ENCODE measurements around the gene XPNPEP2.
A peak's percentile ranks its signal among the peaks of the same experiment; 100 is the strongest.

Gene XPNPEP2

DNA sequence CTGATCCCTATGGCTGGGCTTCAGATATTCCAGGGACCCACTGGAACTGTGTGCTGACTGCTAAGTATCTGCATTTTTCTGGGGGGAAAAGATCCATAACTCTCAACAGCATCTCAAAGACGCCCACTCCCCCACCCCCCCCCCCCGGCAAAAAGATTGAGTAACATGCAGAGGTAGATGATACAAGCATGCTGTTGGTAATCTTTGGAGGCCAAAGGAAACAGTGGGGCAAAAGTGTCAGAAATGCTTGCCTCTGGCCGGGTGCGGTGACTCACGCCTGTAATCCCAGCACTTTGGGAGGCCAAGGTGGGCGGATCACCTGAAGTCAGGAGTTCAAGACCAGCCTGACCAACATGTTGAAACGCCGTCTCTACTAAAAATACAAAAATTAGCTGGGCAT lies 12.2 kb downstream of the XPNPEP2 start:
- no peak for DNase-seq (ENCODE audit: low spot score)

GRCh38 chrX:129754056-129755024 lies 15.6 kb downstream of the XPNPEP2 start:
- no peak for DNase-seq (ENCODE audit: low spot score)

DNA sequence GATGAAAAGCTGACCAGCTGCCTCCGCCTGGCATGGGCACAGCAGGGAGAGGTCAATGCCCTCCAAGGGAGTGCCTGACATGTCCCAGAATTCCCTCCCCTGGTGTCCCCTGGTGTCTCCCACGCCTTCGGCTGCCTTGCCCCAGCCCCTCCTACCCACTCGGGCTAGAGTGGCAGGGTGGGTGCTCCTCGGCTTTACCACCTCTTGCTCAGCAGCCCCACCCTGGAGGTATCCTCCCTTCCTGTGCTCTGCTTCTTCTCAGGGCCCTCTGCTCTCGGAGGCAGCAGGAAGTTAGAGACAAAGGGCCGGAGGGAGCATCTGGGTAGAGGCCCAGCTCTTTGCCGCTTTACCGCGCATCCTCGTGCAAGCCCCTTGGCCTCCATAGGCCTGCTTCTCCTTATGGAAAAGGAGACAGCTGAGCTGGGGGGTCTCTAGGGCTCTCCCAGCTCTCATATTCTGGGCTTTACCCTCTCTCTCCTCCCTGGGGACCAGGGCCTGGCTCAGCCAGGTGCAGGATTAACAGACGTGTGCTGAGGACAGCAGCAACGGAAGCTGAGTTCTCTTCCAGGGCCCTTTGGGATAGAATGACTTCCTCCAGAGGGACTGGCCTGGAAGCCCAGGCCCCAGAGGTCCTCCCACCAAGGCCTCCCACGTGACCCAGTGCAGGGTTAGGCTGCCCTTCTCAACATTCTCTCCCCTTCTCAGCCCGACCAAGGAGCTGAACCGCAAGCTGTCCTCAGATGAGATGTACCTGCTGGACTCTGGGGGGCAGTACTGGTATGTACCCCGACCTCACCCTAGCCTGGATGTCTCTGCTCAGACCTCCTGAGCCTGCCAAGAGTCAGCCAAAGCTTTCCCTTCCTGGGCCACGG lies 17.2 kb downstream of the XPNPEP2 start:
- peak; percentile 49 for DNase-seq (ENCODE audit: low spot score)

GRCh38 chrX:129759576-129760061 lies 20.8 kb downstream of the XPNPEP2 start:
- DNase-seq (ENCODE audit: low spot score): peak; percentile 72

DNA sequence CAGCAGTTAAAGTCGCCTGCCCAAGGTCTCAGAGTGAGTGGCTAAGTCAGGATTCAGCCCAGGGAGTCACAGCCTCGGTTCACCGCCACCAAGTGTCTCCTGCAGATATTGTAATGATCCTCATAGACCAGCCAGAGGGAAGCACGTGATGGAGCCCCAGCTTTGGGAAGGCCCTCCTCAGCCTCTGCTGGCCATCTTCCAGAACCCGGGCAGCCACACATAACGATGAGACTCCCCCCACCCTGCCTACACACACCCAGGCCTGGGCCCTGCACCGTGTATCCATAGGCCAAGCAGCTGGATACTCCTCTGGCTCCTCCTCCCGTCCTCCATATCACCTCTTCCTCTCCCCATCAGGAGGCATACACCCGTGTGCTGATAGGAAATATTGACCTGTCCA lies 21.4 kb downstream of the XPNPEP2 start:
- DNase-seq (ENCODE audit: low spot score): no peak

- DNase-seq (ENCODE audit: low spot score): no peak
Observed at GRCh38 chrX:129760981-129761380, 22.2 kb downstream of the XPNPEP2 start.

DNA sequence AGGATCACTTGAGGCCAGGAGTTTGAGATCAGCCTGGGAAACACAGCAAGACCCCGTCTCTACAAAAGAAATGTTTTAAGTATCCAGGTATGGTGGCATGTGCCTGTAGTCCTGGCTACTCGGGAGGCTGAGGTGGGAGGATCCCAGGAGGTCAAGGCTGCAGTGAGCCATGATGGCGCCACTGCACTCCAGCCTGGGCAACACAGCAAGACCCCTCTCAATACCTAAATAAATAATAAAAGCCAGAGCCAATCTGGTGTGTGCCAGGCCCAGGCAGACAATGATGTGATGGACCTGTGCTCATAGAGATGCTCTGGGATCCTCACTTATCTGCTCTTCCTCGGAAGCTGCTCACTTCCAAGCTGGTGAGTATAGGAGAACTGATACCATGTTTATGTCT lies 22.8 kb downstream of the XPNPEP2 start:
- no peak for DNase-seq (ENCODE audit: low spot score)

DNA sequence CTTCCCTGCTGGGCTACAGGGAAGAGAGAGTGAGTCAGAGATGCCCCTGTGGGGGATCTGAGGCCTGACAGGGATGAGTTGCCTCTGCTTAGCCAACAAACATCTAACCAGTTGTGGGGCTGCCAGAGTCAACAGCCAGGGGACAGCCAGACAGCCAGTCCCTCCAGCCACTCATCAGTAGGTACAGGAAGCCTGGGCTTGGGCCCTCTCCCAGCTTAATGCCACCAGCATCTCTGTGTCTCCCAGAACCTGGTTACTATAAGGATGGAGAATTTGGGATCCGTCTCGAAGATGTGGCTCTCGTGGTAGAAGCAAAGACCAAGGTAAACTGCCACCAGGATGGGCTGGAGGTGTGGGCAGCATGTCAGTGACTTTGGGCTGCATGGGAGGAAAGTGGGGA lies 23.7 kb downstream of the XPNPEP2 start:
- no peak for DNase-seq (ENCODE audit: low spot score)

- no peak for DNase-seq (ENCODE audit: low spot score)
Observed at GRCh38 chrX:129763666-129764065, 24.9 kb downstream of the XPNPEP2 start.

DNA sequence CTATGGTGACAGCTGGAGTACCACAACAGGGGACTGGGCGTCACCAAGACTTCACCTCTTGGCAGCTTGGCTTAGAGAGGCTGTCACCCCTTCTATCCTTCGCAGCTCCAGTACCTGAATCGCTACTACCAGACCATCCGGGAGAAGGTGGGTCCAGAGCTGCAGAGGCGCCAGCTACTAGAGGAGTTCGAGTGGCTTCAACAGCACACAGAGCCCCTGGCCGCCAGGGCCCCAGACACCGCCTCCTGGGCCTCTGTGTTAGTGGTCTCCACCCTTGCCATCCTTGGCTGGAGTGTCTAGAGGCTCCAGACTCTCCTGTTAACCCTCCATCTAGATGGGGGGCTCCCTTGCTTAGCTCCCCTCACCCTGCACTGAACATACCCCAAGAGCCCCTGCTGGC lies 29.4 kb downstream of the XPNPEP2 start:
- DNase-seq (ENCODE audit: low spot score): no peak

- DNase-seq (ENCODE audit: low spot score): no peak
Observed at GRCh38 chrX:129768586-129769466, 30.0 kb downstream of the XPNPEP2 start.

DNA sequence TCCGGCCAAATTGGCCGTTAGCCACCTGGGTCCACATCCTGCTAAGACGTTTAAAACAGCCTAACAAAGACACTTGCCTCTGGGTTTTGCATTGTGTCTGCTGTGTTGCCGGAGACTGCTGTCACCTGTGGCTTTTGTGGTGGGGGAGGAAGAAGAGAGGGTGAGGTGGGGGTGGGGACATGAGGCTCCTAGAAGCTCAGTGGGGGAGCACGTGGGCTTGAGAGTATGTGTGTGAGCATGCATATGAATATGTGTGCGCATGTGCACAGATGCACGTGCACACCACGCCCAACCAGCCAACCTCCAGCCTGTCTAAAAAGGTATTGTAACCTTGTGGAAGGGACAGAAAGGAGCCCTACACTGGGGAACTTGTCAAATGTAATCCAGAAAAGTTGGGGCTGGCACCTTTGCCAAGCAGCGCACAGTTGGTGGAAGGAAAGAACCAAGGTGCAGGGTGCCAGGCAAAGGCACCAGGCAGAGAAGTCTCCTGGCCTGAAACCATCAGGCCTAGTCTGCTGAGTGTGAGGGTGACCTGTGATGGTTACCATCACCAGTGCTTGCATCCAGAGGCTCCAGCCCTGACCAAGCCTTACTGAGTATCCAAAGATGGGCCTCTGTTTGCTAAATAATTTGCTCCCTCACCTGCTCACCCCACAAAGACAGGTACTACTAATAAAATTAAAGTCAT lies 30.8 kb downstream of the XPNPEP2 start:
- peak; percentile 92 for DNase-seq (ENCODE audit: low spot score)

GRCh38 chrX:129771266-129771995 lies 32.7 kb downstream of the XPNPEP2 start:
- peak; percentile 52 for DNase-seq (ENCODE audit: low spot score)

GRCh38 chrX:129772796-129773431 lies 34.1 kb downstream of the XPNPEP2 start:
- peak; percentile 42 for DNase-seq (ENCODE audit: low spot score)

GRCh38 chrX:129773649-129774458 lies 35.1 kb downstream of the XPNPEP2 start:
- no peak for DNase-seq (ENCODE audit: low spot score)

DNA sequence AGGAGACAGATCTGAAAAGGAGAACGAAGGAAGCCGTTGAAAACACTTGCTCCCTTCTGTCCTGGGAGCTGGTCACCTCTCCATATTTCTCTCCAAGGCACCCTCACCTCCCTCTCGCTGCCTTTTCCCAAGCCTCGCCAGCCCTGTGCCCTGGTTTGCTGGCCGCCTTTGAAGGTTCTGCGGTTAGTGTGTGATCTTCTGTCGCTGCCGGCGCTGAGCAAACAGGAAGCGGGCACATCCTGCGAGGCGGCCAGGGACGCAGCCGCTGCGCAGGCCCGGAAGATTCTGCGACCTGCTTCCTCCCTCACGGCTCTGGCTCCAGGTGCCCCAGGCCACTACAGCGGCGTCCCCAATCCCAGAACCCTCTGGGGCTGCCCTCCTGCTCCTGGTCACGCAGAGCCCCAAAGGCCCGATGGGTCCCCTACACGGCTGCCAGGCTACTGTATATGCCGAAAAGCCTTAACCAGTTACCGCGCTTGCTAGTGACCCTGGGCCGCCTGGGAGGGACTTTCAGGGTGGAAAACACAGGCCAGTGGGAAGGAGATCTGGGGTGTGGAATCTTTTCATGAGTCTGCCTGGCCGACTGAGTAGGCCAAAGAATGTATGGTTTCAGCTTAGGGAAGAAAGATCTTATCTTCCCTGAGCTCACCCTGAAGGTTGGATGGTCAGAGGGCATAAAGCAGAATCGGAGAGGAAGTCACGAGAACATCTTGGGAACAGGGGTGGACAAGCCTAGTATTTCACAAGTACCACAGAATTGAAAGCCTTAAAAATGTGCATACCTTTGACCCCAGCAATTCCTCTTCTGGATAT lies 38.6 kb downstream of the XPNPEP2 start:
- peak; percentile 78 for DNase-seq (ENCODE audit: low spot score)

DNA sequence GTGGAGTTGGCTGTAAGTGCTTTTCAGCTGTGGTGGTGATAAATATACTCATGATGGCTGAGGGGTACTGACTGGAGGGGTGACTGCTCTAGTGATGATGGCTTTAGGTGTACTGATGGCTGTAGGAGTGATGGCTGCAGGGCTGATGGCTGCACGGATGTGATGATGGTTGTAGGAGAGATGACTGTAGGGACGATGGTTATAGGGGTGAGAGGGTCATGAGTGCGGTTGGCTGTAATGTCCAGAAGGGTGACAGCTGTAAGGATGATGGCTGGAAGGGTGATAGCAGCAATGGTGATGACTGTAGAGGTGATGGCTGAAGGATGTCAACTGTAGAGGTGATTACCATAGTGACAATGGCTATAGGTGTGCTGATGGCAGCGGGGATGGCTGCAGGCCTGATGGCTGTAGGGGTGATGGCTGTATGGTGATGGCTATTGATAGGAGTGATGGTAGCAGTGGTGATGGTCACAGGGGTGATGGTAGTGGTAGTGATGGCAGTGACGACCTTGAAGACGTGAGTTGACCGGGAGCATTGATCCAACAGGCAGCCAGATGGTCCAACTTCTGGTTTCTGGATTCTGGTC lies 40.4 kb downstream of the XPNPEP2 start:
- no peak for DNase-seq (ENCODE audit: low spot score)

- peak; percentile 80 for DNase-seq (ENCODE audit: low spot score)
Observed at GRCh38 chrX:129779747-129780146, 41.0 kb downstream of the XPNPEP2 start, which contains the start of gene SASH3. Gene SASH3 (plus strand): TSS chrX:129779949. CDS start chrX:129780098, 149 bp downstream.
